ENCODE results near the gene ZNF511.
"Not testable (repeated sequence)": the region's sequence is repeated elsewhere in the genome, so short reads cannot be mapped to it uniquely, and the experiment has no call there.

The ZNF511 gene

GRCh38 chr10:133320852-133321422 lies 12.2 kb downstream of the ZNF511 start:
- not testable (repeated sequence) for DNase-seq

DNA sequence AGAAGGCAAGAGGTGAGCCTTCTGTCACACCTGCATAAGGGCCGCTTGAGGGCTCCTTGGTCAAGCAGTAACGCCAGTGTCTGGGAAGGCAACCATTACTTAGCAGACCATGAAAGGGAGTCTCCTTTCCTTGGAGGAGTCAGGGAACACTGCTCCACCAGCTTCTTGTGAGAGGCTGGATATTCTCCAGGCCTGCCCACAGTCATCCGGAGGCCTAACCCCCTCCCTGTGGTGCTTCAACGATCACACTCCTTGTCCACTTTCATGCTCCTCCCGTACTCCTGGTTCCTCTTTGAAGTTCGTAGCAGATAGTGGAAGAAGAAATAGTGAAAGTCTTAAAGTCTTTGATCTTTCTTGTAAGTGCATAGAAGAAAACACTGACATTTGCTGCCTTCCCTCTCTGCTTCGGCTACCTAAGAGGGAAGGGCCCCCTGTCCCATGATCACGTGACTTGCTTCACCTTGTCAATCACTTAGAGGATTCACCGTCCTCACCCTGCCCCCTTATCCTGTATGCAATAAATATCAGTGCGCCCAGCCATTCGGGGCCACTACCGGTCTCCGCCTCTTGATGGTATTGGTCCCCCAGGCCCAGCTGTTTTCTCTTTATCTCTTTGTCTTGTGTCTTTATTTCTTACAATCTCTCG lies 13.5 kb downstream of the ZNF511 start:
- not testable (repeated sequence) for DNase-seq

DNA sequence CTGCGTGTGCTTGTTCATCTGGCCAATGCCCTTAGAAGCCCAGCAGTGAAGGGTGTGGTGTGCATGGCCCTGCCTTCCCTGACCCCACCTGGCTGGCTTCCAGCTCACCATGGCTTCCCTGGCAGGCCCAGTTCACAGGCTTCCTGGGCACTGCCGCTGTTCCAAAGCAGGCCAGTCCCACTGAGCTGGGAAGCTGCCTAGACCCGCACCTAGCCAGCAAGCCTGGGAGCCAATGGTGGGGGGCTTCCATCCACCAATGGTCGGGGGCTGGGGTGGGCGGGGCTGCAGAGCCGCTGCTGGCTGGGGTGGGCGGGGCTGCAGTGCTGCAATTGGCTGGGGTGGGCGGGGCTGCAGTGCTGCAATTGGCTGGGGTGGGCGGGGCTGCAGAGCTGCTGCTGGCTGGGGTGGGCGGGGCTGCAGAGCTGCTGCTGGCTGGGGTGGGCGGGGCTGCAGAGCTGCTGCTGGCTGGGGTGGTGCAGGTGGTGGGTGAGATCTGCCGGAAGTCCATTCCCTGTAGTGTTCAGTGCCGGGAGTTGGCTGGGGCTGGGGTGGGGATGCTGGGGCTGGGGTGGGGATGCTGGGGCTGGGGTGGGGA lies 15.6 kb downstream of the ZNF511 start:
- DNase-seq: peak; percentile 9

GRCh38 chr10:133324857-133325260 lies 16.1 kb downstream of the ZNF511 start:
- no peak for DNase-seq

- no peak for DNase-seq
Measured at GRCh38 chr10:133325440-133326222, 16.9 kb downstream of the ZNF511 start.

- DNase-seq: no peak
Measured at GRCh38 chr10:133326223-133326551, 17.5 kb downstream of the ZNF511 start.

DNA sequence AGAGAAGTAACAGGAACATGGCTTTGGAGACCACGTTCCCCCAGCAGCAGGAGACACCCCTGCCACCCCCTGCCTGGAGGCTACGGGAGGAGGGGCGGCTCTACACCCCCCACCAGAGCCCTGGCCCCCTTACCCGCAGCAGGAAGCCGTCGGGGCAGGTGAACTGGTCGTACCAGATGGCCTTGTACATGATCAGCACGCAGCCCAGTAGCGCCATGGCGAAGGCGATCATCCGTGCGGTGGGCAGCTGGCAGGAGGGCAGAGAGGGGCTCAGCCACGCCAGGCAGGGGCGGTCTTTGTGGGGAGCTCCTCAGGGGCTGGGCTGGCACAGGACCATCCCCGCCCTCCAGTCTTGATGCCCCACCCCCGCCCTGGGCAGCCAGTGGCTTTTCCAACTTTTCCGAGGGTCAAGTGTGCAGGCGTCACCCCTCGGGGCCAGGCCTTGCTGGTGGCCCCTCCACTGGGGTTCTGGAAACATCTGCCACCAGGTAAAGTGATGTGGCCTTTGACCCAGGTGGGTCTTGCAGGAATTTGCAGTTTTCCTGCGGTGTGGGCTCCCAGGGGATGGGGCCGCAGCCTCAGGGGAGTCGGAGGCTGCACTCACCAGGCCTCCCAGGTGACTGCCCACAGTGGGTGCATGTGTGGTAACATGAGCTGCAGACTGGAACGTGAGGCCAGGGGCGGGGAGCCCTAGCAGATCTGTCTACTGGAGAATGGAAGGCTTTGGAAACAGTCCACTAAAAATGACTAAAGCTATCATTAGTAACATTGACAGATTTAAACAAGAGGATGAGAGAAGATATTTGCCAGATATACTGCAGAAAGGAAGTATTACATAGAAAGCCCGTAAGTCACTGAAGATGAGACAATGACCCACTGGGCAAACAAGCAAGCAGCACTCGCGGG lies 18.3 kb downstream of the ZNF511 start:
- no peak for DNase-seq

DNA sequence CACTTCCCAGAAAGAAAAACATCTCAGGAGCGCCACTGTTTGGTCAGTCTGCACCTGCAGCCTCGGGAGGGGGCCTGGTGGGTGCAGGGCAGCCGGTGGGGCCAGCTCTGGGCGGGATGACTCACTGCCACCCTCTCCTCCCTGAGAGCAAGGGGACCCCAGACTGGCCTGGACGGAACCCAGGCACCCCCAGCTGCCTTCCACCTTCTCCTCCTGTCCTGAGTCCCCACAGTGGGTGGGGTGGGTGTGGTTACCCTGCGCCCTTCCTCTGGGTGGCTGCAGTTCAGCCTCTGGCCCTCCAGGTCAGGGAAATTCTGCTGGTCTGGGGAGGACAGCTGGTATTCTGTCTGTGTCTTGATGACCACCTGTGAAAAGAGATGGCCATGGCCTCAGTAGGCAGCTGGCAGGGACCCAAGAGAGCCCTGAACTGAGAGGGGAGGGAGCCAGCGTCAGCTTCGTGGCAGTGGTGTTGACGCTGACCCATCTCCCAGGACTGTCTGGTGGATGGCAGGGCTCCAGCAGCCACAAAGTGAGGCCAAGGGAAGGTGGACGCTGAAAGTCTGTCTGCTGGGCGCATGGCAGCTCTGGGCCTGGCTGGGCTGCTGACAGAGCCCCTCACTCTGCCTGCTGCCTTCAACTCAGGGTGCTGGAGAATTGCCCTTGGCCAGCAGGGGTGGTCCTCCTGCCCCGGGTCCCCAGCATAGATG lies 19.1 kb downstream of the ZNF511 start:
- no peak for DNase-seq

- DNase-seq: no peak
Measured at GRCh38 chr10:133328358-133329343, 19.9 kb downstream of the ZNF511 start.

GRCh38 chr10:133329491-133330202 lies 20.9 kb downstream of the ZNF511 start:
- peak; percentile 92 for DNase-seq

DNA sequence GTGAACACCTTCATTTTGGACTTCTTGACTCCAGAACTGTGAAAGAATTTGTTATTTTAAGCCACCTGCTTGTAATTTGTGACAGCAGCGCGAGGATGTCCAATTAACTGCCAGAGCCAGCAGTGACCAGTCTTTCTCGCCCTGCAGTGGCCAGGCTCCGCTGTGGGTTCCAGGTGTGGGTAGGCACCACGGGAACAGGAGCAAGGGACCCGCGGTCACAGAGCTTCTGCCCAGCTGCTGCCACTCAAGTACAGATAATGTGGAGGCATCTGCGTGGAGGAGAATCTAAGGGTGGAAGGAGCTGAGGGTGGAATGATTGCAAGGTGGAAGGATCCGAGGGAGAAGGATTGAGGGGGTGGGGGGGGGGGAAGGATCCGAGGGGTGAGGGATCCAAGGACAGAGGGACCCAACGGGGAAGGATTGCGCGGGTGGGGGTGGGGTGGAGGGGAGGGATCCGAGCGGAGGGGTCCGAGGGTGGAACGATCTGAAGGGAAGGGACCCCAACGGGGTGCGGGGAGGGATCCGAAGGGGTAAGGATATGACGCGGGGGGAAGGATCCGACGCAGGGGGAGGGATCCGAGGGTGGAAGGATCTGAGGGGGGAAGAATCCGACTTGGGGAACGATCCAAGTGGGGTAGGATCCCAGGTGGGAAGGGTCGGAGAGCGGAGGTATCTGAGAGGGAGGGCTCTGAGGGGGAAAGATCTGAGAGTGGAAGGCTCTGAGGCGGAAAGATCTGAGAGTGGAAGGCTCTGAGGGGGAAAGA lies 24.4 kb downstream of the ZNF511 start:
- no peak for DNase-seq

DNA sequence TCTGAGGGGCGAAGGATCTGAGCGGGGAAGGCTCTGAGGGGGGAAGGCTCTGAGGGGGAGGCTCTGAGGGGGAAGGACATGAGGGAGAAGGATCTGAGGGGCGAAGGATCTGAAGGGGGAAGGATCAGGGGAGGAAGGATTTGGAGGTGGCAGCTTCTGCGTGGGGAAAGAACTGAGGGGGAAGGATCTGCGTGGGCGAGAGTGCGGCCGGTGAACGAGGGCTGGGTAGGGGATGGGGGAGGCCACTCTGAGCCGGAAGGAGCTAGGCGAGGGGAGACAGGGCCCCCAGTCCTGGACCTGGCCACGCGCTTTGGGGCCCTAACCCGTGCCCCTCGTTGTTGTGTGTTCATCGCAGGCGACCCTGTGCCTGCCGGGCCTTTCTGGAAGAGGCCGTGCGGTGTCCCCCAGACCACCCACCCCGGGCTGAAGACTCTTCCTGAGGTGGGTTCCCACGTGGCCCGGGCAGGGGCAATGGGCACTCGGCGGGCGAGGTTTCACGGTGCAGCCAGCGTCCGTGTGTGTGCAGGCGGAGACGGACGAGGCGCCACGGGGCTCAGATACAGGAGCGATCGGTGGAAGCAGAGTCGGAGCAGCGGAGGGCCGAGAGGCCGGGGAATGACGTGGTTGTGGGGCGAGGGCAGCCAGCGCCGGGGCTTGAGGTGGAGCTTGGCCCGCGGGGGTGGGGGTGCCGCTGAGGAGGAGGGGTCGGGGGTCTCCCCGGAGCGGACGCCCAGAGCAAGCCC lies 26.0 kb downstream of the ZNF511 start:
- DNase-seq: no peak

DNA sequence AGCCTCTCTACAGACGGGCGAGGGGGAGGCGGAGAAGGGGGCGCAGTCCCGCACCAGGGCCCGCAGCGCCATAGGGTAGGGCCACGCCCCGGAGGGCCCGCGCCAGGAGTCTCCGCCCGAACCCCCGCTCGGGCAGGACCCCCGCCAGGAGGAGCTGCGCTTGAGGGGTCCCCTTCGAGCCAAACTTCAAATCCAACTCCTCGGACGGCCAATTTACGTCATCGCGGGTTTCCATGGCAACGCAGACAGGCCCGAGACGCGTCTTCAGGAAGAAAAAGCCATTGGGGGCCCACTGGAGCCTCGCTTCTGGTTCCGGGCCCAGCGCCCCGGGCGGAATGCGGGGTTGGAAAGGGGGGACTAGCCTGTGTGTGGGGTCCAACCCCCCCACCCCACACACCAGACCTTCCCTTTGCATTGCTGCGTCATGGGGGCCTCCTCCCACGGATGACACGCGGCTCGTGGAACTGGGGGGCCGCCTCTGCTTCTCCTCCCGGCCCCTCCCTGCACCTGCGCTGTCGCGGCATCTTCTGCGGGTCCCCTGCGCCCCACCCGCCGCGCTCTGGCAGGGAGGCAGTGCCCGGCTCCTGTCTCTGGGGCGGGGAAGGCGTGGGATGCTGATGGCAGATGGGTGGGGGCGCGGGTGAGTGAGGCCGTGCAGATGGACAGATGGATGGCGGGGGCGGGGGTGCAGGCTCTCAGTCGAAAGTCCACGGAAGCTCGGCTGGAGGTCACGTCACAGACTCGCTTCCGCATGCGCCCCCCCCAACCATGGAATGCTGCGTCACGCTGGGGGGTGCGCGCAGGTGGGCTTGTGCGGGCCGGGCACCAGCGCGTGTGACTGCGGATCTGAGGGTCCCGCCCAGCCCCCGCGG lies 26.8 kb downstream of the ZNF511 start:
- peak; percentile 53 for DNase-seq

DNA sequence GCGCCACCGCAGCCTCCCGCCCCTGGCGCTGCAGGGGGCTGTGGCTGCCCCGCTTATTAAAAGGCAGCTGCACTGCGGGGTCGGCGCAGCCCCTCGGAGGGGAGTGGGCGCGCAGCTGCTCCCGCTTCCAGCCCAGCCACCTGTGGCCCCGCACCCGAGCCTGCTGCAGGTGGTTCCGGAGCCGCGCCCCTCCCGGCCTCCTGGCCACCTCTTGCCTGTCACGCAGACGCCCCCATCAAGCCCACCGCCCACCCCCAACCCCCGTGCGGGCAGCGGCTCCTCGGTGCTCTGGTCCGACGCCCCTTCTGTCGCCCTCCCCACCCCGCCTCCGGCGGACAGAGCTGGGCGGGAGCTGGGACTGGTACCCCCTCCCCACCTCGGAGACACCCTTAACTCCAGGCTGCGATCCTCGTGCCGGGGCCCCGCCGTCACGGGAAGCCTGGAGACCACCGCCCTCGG lies 27.4 kb downstream of the ZNF511 start:
- DNase-seq: no peak

GRCh38 chr10:133336577-133337369 lies 28.1 kb downstream of the ZNF511 start, which contains the start of gene CALY:
Gene CALY, minus strand, starts transcription at chr10:133336896. Its CDS starts 7,907 bp downstream, at chr10:133328989.
- DNase-seq: no peak

GRCh38 chr10:133337370-133337725 lies 28.6 kb downstream of the ZNF511 start:
- no peak for DNase-seq

Data from suppressor macrophage treated with lipopolysaccharide for 4 hours (primary cell).